Breast epithelium (tissue), 3 donors: ENCODE data around the gene OR9A4.

Source experiments
- POLR2A ChIP-seq: fragments of 450-650 bp; IDR thresholded peaks from one replicate; pipeline ENCODE4 v1.6.1; 2016; ENCODE audit warnings: antibody characterized with exemption, mild to moderate bottlenecking, moderate library complexity
- TF ChIP-seq, protein P1 (sequence below), 3 donors: fragments of 450-650 bp; IDR thresholded peaks; one replicate each; pipeline ENCODE4 v1.5.1; 2016 to 2017; ENCODE audit warnings: antibody characterized with exemption in 3 of 3, mild to moderate bottlenecking in 3 of 3, moderate library complexity in 3 of 3

- TF ChIP-seq, protein P1, sequence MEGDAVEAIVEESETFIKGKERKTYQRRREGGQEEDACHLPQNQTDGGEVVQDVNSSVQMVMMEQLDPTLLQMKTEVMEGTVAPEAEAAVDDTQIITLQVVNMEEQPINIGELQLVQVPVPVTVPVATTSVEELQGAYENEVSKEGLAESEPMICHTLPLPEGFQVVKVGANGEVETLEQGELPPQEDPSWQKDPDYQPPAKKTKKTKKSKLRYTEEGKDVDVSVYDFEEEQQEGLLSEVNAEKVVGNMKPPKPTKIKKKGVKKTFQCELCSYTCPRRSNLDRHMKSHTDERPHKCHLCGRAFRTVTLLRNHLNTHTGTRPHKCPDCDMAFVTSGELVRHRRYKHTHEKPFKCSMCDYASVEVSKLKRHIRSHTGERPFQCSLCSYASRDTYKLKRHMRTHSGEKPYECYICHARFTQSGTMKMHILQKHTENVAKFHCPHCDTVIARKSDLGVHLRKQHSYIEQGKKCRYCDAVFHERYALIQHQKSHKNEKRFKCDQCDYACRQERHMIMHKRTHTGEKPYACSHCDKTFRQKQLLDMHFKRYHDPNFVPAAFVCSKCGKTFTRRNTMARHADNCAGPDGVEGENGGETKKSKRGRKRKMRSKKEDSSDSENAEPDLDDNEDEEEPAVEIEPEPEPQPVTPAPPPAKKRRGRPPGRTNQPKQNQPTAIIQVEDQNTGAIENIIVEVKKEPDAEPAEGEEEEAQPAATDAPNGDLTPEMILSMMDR (IDR thresholded peaks at IDR 0.05): no peak
- TF ChIP-seq POLR2A: no peak
These were observed 12.1 kb downstream of the OR9A4 start for GRCh38 chr7:141928146-141928844.
